Measurements from ENCODE around the gene PHTF1.

DNA sequence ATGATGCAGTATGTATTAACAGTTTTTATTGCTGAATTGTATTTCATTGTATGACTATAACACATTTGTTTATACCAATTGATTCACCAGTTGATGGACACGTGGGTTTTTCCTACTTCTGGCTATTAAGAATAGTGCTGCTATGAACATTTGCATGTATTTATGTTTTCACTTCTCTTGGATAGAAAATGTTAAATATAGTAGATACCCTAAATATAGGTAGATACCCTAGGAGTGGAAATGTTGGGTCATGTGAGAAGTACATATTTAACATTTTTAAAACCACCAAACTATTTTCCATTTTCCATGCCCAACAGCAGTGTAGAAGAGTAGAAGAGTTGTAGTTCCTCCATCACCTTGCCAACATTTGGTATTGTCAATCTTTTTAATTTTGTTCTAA is 7.8 kb downstream of the PHTF1 start:
- no peak for TF ChIP-seq POLR2A (IDR thresholded peaks at IDR 0.05)
- TF ChIP-seq CTCF (IDR thresholded peaks at IDR 0.05), result no peak
- no peak for TF ChIP-seq POLR2AphosphoS5 (IDR thresholded peaks at IDR 0.05)

All from gastroesophageal sphincter (tissue), 3 donors.